HG03139 (cell line): ENCODE data around the gene PDYN.

ENCODE experiments used
- ATAC-seq: cut with Tn5 transposase; IDR thresholded peaks from one replicate; pipeline ENCODE4 v1.9.1; 2021; ENCODE audit not compliant: unreplicated experiment

Gene PDYN

DNA sequence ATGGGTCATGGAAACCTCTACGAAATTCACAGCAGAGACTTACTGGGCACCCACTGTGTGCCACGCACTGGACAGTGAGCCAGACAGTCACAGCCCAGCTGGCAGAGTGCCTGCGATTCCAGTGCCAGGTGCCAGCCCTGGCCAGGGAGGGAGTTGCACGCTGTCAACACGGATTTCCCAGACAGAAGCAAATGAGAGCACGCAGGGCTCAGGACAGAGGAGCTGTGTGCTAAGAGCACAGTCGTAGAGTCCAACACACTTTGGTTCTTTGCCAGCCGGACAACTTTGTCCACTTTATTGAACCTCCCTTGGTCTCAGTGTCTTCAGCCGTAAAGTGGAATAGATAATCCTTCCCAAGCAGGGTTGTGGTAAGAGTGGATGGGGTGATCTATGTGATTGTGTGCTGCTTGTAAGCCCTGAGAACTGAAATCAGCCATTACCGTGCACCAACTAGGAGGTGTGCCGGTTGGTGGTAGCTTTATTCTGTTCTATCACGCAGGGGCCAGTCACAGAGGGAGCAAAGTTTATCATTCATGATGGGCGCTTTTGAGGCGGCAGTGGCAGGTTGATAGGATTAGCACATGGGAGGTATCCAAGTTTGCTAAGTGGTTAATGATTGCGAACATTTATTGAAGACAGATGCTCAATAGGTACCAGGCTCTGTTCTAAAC, 58.0 kb downstream of the PDYN start:
- ATAC-seq = no peak

DNA sequence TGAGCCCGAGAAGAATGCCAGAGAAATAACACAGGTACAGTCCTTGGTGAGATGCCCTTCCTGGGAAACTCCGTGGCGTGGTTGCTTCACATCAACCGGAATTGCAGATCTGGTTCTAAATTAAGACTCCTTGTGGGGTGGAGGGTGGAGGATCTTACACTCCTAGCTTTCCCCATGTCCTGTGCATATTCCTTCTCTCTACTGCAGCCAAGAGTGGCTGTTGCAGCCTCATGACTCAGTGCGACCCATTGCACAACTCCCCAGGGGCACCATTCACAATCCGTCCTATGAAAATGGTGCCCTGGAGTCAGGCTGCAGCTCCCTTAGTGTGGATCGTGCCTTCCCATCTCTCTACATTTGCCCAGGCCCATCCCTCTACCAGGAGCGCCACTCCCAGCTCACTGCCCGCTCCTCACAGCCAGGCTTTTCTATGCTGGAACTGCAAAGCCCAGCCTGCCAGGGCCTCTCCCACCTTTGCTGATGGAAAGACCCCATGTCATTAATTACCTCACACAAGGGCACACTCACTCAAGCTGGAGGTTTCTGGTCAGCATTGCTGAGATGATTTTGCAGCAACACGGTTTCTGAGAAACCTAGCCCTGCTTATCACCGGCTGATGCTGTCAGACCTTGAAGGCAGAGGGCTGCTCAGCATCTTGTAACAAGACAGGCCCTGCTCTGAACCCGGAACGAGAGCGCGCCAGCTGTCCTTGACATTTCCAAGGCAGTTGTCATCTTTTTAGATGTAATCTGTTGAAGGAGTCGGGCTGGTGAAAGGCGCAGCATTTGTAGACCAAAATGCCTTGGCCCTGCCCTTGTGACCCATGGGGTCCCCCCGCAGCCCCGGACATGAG, 58.9 kb downstream of the PDYN start:
- ATAC-seq = no peak

DNA sequence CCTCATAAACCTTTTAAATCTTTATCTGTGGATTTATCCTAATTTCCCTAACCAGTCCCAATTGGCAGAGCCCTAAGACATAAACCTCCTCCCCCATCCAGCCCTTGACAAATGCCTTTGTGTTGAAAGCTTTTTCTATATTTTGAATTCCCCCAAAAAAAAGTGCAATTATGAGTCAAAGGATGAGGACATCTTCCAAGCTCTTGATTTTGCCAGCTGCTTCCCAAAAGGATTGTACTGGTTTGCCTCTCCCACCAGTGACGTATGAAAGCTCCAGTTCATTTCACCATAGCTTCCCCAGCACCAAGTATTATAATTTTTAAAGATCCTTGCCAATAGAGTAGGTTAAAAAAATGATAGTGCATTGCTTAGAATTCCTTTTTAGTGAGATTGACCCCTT, 59.7 kb downstream of the PDYN start:
- no peak for ATAC-seq

DNA sequence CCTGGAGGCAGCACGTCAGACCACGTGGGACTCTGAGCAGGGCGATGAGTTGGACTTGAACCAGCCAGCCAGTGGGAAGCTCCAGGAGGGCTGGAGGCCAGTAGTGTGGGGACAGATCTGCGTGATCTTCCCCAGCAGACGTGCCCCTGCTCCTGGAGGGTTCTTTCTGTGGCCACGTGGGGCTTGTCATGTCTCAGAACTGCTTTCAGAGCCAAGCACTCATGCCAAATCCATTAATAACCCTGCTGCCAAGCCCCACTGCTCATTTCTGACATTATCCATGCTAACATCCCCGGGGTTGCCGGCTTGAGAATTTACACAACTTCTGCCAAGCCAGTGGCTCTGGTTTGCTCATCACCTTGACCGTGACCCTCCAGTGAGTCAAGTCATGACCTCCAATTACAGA, 60.4 kb downstream of the PDYN start:
- no peak for ATAC-seq

DNA sequence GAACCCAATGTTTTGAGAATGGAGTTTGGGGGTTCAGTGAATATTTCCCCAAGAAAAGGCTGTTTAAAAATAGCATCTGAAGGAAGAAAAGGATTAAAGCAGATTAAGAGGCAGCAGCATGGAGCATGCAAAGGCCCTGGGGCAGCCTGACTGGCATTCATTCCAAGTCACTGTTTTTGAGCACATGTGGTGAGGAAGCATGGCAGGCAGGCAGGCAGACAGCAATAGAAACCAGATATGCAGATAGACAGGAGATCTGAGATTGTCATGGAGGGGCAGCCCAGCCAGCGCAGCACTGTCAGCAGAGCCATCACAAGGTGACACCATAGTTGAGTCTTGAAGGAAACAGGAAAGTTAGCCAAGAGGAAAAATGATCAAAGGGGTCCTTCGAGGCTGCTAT, 60.9 kb downstream of the PDYN start:
- no peak for ATAC-seq

DNA sequence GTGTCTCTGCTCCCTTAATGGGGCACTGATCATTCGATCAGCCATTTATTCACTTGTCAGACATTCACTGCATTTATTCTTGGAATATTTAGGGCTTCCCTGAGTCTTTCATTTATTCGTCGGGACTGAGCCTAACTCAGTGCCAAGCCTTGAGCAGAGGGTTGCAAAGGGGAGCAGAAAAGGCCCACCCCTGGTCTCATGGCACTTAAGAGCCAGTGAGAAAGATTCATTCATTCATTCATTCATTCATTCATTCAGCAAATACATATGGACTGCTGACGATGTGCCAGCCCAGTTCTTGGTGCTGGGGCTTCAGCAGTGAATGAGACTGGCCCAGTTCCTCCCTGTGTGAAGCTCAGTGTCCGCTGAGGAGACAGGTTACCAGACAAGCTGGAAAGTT, 62.0 kb downstream of the PDYN start:
- no peak for ATAC-seq

DNA sequence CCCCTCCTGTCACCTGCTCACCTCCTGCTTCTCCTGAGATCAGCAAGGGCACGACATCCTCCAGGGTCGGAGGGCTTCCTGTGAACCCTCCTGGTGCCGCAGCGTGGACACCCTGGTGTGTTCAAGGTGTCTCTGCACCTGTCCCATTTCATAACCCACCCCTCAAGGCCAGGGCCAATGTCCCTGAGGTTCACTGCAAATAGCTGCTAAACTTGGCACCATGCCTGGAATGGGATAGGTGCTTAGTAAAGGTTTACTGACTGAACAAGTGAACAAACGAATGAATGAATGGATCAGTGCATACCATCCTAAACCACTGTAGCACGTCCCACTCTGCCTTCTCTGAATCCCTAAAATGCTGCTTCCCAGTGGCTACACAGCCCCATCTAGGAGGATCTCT, 63.7 kb downstream of the PDYN start:
- no peak for ATAC-seq

DNA sequence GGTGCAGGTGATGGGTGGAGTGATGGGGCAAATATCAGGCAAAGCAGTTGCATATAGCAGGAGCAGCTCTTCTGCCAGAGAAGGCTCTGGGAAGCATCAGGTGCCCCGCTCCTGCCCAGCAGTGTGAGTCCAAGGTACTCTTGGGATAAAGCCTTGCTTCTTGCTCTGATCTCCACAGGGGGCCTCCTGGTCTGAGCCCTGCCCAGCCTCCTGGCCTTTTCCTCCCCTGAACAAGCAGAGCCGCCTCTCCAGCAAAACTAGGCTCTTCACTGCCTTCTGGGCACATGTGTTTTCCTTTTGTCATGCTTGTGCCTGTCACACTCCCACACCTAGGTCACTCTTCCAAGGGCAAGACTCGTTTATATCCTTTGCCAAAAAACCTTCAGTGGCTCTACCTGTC, 64.4 kb downstream of the PDYN start:
- ATAC-seq = no peak

DNA sequence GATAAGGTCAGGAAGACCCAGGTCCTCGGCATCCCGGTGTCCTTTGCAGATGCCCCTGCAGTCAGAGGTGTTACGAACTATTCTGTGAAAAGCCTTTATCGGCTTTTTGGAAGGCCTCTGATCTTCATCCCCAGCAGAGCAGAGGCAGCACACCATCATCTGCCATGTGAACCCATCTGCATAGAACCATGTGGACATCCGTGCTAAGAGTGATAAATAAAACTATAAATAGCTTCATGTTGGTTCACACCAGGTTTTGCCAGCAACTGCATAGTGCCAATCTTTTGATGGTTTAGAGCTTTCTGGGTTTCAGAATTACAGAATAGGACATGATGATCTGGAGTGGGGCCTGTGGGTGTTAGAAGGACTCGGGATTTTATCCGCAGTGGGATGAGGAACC, 65.1 kb downstream of the PDYN start:
- ATAC-seq = no peak
